Colon (tissue), 2 donors: ENCODE data around the gene KCNQ1.

Experiments
- FAIRE-seq: peaks from 2 replicates; lab custom pipeline; 2012; peaks lifted over from hg19 to GRCh38; lab: Jason Lieb, UNC
- donor health status: control.
- donor health status: control.

The KCNQ1 gene

DNA sequence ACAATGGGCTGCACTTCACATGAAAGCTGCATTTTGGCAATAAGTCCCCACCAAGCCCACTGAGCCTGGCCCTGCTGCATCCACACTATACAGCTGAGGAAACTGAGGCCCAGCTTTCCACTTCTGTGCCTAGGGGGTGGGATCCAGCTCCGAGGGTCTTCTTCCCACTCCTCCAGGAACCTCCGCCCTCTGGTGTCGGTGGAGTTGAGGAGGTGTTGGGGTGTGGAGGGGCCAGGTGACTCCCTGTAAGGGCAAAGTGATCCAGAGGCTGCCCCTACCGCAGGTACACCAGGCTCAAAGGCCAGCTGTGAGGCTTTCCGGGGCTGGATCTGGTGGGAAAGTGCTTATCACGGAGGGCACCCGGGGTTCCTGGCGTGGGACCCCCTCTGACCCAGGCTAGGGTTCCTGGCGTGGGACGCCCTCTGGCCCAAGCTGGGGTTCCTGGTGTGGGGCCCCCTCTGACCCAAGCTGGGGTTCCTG lies 125.0 kb downstream of the KCNQ1 start:
- no peak for FAIRE-seq

DNA sequence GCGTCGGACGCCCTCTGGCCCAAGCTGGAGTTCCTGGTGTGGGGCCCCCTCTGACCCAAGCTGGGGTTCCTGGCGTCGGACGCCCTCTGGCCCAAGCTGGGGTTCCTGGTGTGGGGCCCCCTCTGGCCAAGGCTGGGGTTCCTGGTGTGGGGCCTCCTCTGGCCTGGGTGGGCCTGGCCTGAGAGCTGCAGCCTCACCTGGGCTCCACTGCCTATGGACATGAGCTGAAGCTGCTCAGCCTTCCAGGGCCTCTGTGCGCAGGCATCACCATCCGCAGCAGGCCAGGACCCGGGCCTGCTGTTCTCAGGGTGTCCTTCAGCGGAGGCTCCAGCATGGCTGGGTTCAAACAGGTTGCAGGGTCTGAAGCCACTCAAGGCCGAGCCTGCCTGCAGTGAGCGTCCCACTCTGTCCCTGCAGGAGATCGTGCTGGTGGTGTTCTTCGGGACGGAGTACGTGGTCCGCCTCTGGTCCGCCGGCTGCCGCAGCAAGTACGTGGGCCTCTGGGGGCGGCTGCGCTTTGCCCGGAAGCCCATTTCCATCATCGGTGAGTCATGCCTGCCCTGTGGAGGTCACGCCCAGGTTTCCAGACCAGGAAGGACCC lies 125.5 kb downstream of the KCNQ1 start:
- FAIRE-seq: no peak

GRCh38 chr11:2570841-2571597 lies 126.2 kb downstream of the KCNQ1 start:
- no peak for FAIRE-seq

- FAIRE-seq: no peak
These were observed 126.9 kb downstream of the KCNQ1 start for GRCh38 chr11:2571598-2572281.

DNA sequence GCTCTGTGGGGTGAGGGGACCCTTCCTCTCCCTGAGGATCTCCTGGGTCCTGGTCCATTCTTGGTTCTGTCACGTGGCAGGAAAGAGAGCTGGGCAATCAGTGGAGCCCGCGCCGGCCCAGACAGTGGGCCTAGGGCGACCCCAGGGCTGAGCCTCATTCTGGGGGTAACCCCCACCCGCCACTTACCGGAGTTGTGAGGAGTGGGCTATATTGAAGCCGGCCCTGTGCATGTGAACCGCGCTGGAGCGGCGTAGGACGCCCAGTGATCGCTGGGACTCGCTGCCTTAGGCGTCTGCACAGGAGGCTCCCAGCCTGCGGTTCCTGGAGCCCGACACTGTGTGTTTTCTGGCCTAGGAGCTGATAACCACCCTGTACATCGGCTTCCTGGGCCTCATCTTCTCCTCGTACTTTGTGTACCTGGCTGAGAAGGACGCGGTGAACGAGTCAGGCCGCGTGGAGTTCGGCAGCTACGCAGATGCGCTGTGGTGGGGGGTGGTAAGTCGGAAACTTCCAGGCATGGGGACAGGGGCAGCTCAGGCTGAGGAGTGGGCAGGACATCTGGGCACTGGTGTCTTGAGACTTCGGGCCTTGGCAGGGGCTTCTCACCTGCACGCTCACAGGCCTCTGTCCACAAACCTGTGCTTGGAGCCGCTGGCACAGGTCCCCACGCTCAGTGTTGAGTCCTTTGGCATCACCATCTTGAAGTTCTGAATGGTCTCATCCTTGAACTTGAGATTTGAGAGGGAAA lies 127.9 kb downstream of the KCNQ1 start:
- no peak for FAIRE-seq

DNA sequence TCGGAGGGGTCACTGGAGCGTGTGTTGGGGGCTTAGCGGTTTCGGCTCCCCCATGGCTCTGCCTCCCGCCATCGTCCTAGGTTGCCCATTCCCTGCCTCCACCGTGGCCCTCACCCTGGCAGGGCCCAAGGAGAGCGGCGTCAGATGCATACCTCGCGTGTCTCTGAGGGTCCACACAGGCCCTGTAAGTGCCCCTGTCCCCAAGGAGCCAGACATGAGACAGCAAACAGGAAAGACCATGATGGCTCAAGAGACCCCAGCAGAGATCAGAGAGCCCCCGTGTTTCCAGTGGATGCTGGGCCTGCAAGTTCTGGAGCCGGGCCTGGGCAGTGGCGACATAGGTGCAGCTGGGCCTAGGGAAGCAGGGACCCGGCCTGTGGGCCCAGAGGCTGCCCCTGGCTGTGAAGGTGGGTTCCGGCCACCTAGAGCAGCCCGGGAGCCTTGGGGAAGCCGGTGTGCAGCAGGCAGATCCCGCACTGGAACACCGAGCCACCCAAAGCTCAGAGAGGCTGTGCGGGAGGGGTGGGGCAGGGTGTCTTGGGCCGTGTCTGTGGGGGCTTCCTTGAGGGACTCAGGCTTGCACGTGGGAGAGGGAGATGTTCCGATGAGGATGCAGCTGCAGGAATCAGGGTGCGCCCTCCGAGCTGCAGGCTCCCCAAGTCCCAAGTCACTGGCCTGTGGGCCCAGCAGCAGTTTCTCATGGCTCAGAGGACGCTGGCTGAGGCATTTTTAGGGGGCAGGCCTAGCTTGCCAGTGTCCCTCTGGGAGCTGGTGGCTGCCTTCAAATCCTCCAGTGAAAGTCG lies 128.6 kb downstream of the KCNQ1 start:
- FAIRE-seq: no peak

GRCh38 chr11:2574043-2574552 lies 129.3 kb downstream of the KCNQ1 start:
- FAIRE-seq: no peak

GRCh38 chr11:2574553-2575535 lies 130.0 kb downstream of the KCNQ1 start:
- no peak for FAIRE-seq

DNA sequence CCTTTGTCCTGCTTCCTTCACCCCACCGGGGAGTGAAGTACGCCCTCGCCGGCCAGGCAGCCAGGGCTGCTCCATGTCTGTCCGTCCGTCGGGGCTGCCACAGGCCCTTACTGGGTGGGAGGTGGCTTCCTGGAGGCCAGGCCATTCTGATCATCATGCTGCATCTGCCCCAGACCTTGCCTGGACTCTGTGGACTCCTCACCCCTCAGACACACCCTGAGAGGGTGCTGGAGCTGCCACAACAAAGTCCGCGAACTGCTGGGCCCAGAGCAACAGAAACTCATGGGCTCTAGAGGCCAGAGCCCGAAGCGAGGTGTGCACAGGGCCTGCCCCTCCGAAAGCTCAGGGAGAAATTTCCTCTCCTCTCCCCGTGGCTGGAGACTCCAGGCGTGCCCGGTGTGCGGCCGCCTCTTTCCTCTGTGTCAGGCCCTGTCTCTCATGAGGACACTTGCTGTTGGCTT lies 130.8 kb downstream of the KCNQ1 start:
- FAIRE-seq: no peak

- FAIRE-seq: no peak
These were observed 131.3 kb downstream of the KCNQ1 start for GRCh38 chr11:2576111-2576510.

GRCh38 chr11:2576549-2576948 lies 131.7 kb downstream of the KCNQ1 start:
- FAIRE-seq: no peak

DNA sequence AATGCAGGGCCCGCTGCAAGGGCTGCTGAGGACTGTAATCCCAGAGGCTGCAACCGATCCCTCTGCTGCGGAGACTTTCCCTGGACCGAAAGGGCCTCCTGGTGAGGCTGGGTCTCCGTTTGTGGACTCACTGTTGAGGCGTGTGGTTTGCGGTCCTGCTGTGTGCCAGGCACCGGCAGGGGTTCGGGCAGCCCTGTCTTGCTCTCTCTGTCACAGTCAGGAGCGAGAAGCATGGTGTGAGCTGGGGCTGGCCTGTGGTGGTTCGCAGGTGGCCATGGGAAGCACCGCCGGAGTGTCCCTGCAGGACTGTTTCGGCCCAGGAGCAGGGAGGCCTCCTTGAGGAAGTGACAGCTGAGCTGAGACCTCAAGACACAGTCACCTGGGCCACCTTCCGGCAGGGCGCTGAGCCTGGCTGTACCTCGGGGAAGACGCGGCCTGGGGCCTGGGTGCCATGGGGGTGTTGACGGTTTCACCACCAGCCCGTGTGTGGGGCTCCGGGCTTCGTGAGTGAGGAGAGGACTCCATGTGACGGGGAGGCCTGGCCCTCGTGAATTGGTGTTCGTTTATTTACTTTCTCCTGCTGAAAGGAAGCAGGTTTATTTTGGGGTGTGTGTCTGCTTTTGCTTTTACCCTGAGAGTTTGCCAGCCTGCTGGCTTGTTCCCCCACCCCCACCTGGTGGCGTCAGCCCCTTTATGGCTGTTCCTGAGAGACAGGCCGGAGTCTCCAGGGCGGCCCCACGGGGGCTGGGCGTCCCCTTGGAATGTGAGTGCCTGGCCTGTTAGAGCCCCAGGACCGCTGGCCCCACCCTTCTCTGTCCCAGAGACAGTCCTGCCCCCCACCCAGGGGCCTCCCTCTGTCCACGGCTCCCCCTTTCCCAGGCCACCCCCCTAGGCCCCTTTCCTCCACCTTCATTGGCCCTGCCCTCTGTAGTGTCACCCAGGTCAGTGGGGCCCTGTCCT lies 132.5 kb downstream of the KCNQ1 start:
- FAIRE-seq: no peak

DNA sequence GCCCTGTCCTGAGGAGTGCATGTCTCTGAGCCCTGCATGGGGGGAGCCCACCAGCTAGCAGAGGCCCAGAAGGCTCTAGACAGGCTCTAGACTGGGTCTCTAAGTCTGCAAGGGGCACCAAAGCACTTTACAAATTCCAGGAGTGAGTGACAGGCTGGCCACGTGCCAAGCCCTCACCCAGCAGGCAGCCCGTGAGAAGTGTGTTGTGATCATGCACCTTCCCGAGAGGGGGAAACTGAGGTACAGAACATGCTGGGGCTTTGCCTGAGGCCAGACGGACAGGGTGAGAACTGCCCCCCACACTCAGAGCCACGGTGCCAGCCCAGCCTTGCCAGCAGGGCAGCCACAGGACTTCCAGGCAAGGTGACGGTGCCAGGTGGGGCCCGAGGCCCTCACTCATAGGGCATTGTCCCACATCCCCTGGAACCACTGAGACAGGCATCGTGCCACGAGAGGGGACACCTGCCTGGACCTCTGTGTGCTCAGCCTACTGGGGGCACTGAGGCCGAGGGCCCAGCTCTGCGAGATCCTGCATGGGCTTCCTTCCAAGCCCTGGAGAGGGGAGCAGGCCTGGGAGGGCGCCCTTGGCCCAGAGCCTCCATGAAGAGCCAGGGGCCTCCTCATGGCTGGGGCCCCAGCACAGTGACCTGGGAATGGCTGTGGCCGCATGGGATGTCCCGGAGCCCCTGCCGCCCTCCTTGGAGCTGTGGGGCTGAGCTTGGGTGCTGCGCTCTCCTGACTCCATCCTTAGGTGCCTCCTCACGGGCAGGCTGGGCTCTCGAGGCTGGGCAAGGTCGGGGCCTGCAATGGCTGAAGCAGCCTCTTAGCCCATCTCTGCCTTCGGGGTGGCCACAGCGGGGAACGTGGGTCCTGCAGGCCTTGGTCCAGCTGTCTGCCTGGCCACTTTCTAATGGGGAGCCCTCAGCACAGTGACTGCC lies 133.5 kb downstream of the KCNQ1 start:
- FAIRE-seq: no peak

DNA sequence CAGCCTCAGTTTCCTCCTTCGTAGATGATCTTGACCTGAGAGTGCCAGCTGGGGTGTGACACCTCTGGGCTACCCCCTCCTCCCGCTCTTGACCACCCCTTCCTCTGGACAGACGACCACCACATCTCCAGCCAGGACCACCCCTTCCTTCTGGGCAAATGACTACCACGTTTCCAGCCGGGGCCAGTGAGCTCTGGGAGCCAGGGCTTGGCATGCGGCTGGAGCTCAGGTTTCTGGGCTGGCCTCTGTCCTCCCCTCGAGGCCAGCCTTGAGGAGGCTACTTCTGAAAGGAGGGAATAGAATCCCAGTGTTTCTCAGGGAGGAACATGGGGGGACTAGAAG lies 134.1 kb downstream of the KCNQ1 start:
- no peak for FAIRE-seq

DNA sequence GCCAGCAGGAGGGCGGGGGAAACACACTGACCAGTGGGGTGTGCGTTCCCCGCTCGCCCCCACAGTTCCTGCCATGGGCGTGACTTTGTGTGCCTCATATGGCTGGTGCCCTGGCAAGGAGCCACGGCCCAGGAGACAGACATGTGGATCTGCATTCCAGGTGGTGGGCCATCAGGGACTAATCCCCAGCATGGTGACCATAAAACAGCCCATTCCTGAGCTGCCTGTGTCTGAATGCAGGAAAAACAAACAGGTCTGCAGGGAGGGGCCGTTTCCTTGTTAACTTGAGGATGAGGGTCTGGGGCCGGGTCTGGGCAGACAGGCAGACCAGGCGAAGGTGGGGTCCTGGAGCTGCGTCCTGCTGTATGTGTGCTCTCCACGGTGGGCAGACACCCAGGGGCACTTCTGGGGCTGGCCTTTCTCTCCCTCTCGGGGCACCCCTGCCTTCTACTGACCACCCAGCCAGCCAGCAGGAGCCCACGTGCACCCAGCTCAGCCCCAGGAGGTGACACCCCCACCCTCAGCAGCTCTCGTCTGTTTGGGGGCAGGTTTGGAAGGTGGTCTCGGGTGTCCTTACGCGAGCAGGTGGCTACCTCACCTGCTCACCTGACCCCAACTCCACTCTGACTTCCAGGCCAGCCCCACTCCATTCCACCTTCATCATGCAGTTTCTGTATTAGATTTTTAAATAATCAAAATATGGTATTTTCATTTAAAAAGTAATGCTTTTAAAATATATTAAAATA lies 134.7 kb downstream of the KCNQ1 start:
- no peak for FAIRE-seq

GRCh38 chr11:2580061-2580421 lies 135.2 kb downstream of the KCNQ1 start:
- FAIRE-seq: no peak

DNA sequence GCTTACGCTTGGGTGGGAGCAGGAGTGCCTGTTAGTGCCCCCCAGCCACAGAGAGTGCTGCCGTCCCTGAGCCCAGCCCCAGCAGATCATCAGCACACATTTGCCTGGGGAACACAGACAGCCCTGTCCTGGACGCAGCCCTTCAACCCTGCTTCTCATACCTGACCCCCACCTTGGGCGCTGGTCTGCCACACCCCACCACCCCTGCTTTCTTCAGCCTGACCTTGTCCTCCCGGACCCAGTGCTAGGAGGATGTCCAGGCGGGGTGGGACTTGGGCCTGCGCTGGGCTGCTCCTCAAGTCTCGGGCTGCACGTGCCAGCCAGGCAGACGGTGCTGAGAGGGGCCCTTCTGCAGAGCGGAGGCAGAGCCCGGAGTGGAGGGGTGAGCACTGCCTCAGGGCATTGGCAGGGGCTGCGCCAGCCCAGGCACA lies 135.8 kb downstream of the KCNQ1 start:
- no peak for FAIRE-seq
